Activated CD8-positive, alpha-beta T cell treated with anti-CD3 and anti-CD28 coated beads, Interleukin-2, amount 10 ng/mL, durations not matched to agents 7 days and 5 days (primary cell): ENCODE results near the gene SLPI. TPM values are rescaled to one million over a fixed set of nuclear protein-coding genes. Genes with fewer than 3 reads are reported as not detected.

Experiments
- ATAC-seq: fragments of 150-1000 bp; cut with Tn5 transposase; one replicate; pipeline ENCODE4 v1.10.0; 2021; ENCODE audit warnings: moderate library complexity
- CTCF ChIA-PET: fragments of 350-600 bp; sonication (Branson Sonifier 250); formaldehyde crosslinking; loops from one replicate; lab custom pipeline; 2021; ENCODE audit warnings: antibody characterized with exemption; lab: Charles Lee
- POLR2A ChIA-PET: fragments of 350-600 bp; sonication (Branson Sonifier 250); formaldehyde crosslinking; loops from one replicate; lab custom pipeline; 2021; ENCODE audit warnings: antibody characterized with exemption; lab: Charles Lee
- DNase-seq: peaks from one replicate; pipeline ENCODE4 v3.0.0-alpha.2; 2020
- H3K27ac Mint-ChIP-seq: one replicate; pipeline ENCODE4 v1.8.0; 2021; ENCODE audit warnings: mild to moderate bottlenecking, mixed read lengths
- H3K27me3 Mint-ChIP-seq: one replicate; pipeline ENCODE4 v1.8.0; 2021; ENCODE audit warnings: low read depth, mixed read lengths
- H3K36me3 Mint-ChIP-seq: one replicate; pipeline ENCODE4 v1.8.0; 2021; ENCODE audit warnings: low read depth, mixed read lengths
- H3K4me1 Mint-ChIP-seq: one replicate; pipeline ENCODE4 v1.8.0; 2021; ENCODE audit warnings: low read depth, mixed read lengths
- H3K4me3 Mint-ChIP-seq: one replicate; pipeline ENCODE4 v1.8.0; 2021; ENCODE audit warnings: mild to moderate bottlenecking, mixed read lengths
- H3K9me3 Mint-ChIP-seq: one replicate; pipeline ENCODE4 v1.8.0; 2022; ENCODE audit warnings: mixed read lengths; ENCODE audit not compliant: insufficient read depth
- total RNA-seq, 2 experiments: library from RNA; stranded (reverse); gene quantifications; one replicate each; pipeline ENCODE4 v1.2.3, GENCODE V29; 2021

Gene SLPI
- total RNA-seq, 2 experiments from 2014 or later: not detected

DNA sequence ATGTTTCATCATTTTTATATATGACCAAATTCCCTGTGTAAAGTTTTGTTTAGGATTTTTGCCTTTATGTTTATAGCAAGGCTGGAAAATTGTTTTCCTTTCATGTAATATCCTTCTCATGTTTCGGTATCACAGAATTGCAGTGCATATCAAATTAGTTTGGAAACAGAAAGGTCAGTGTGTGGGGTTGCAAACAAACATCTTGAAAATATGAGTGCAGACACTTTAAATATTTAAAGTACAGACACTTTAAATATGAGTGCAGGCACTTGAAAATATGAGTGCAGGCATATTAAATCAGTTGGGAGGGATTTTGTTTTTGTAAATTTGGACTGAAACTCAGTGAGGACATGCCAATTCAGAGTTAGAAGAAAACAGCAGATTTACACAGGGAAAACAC lies 6.5 kb downstream of the SLPI start:
- Mint-ChIP-seq H3K9me3 (no peaks in the 10 kb centered on the region), H3K4me3 (no peak overlapping the region), H3K27me3 (peaks cover 60% of the 10 kb centered on the region), H3K36me3 (no peaks in the 10 kb centered on the region), H3K4me1 (no peaks in the 10 kb centered on the region), H3K27ac (no peak overlapping the region)
- DNase-seq (no peak), ATAC-seq (no peak)
- CTCF ChIA-PET: no interaction called here
- POLR2A ChIA-PET: no interaction called here

DNA sequence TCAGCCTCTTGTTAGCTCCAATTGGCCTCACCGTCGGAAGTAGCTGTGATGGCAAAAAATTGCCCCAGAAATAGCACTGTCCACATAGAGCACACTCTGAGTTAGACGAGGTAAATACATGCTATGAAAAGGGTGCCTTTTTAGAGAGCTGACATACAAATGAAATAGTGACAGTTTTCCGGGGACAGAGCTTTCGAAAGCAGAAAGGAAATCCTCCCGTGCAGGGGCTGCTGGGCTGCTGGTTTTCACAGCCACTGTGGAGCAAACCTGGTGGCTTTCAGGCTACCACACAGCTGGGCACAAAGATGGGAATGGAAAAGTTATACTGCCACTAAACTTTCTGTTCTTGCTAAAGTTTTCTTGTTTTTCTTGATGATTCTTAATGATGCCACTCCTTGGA lies 8.3 kb downstream of the SLPI start:
- ChIA-PET POLR2A (no interaction called here), CTCF (interaction anchor here (1.0 to 2.2 kb wide), 3 partner anchors 9 to 59 kb away, joined by 3 to 6 read pairs (median 6); partner anchors contain the start of gene SLPI)
- ATAC-seq (no peak), DNase-seq (no peak)
- H3K27me3 Mint-ChIP-seq: peaks cover 57% of the 10 kb centered on the region
- H3K4me3 Mint-ChIP-seq: no peak overlapping the region
- H3K27ac Mint-ChIP-seq: no peak overlapping the region
- no peaks in the 10 kb centered on the region for H3K4me1 Mint-ChIP-seq
- H3K36me3 Mint-ChIP-seq: no peaks in the 10 kb centered on the region
- no peaks in the 10 kb centered on the region for H3K9me3 Mint-ChIP-seq

- no peak for ATAC-seq
- Mint-ChIP-seq H3K9me3 (no peaks in the 10 kb centered on the region), H3K4me1 (no peaks in the 10 kb centered on the region), H3K4me3 (no peak overlapping the region), H3K27ac (no peak overlapping the region), H3K27me3 (peaks cover 25% of the 10 kb centered on the region), H3K36me3 (no peaks in the 10 kb centered on the region)
- DNase-seq: no peak
- ChIA-PET POLR2A (no interaction called here), CTCF (no interaction called here)
These were observed 16.2 kb downstream of the SLPI start for GRCh38 chr20:45238139-45238538.

DNA sequence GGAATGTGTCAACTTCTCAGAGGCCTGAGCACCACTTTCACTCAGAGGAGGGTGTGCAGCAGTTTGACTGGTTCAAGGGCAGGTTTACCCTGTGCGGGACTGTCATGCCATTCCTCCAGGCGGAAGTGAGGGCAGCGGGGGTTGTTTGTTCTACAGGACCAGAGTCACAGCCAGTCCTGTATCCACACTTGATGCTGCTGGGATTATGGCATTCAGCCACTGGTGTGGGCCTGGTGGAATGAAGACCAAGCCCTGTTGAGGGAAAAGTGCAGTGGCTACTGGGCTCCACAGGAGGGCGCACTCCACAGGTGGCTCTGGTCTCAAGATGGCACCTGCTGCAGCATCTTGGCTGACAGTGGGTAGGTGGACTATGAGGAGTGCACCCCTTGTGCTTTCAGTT lies 18.4 kb downstream of the SLPI start:
- no peak overlapping the region for H3K4me3 Mint-ChIP-seq
- H3K4me1 Mint-ChIP-seq: no peaks in the 10 kb centered on the region
- no peaks in the 10 kb centered on the region for H3K36me3 Mint-ChIP-seq
- ATAC-seq: no peak
- DNase-seq: no peak
- ChIA-PET CTCF (no interaction called here), POLR2A (no interaction called here)
- H3K9me3 Mint-ChIP-seq: no peaks in the 10 kb centered on the region
- H3K27me3 Mint-ChIP-seq: peaks cover 12% of the 10 kb centered on the region
- H3K27ac Mint-ChIP-seq: no peak overlapping the region

GRCh38 chr20:45230631-45231030 lies 23.7 kb downstream of the SLPI start:
- no peaks in the 10 kb centered on the region for H3K4me1 Mint-ChIP-seq
- H3K27ac Mint-ChIP-seq: no peak overlapping the region
- H3K27me3 Mint-ChIP-seq: peaks cover 17% of the 10 kb centered on the region
- no peak for ATAC-seq
- no peaks in the 10 kb centered on the region for H3K36me3 Mint-ChIP-seq
- H3K4me3 Mint-ChIP-seq: no peak overlapping the region
- CTCF ChIA-PET: interaction anchor here (0.6 to 1.0 kb wide), 2 partner anchors 63 to 92 kb away, joined by 3 read pairs; no protein-coding TSS in a partner anchor
- H3K9me3 Mint-ChIP-seq: no peaks in the 10 kb centered on the region
- POLR2A ChIA-PET: no interaction called here
- DNase-seq: no peak

GRCh38 chr20:45229264-45230056 lies 24.9 kb downstream of the SLPI start:
- no peak overlapping the region for H3K4me3 Mint-ChIP-seq
- H3K4me1 Mint-ChIP-seq: no peaks in the 10 kb centered on the region
- H3K9me3 Mint-ChIP-seq: no peaks in the 10 kb centered on the region
- CTCF ChIA-PET: interaction anchor here (0.6 to 1.4 kb wide), 9 partner anchors 9 to 185 kb away, joined by 3 to 7 read pairs (median 4); partner anchors contain the start of genes SEMG2 and SLPI
- DNase-seq (peak; percentile 60), ATAC-seq (peak; percentile 49)
- H3K27ac Mint-ChIP-seq: no peak overlapping the region
- POLR2A ChIA-PET: no interaction called here
- no peaks in the 10 kb centered on the region for H3K36me3 Mint-ChIP-seq
- peaks cover 20% of the 10 kb centered on the region for H3K27me3 Mint-ChIP-seq

DNA sequence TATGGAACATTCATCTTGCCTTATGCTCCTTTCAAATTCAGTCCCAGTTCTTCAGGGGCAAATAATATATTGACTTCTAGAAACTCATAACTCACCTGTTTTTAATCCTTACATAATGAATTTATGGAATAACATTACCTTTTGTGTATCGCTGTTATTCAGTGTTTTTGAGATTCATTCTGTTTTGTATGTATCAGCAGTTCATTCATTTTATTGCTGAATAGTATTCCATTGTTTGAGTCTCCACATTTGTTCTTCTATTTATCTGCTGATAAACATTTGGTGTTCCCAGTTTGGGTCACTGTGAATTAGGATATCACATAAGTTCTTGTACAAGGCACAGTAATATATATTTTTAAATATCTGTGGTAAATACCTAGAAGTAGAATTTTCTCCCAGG lies 28.1 kb downstream of the SLPI start:
- POLR2A ChIA-PET: no interaction called here
- Mint-ChIP-seq H3K9me3 (no peaks in the 10 kb centered on the region), H3K27ac (no peak overlapping the region), H3K36me3 (no peaks in the 10 kb centered on the region), H3K4me1 (no peaks in the 10 kb centered on the region), H3K27me3 (peaks cover 39% of the 10 kb centered on the region), H3K4me3 (no peak overlapping the region)
- ATAC-seq (no peak), DNase-seq (no peak)
- CTCF ChIA-PET: interaction anchor here (1.1 kb wide), 1 partner anchor 65 kb away, joined by 3 read pairs; no protein-coding TSS in a partner anchor

DNA sequence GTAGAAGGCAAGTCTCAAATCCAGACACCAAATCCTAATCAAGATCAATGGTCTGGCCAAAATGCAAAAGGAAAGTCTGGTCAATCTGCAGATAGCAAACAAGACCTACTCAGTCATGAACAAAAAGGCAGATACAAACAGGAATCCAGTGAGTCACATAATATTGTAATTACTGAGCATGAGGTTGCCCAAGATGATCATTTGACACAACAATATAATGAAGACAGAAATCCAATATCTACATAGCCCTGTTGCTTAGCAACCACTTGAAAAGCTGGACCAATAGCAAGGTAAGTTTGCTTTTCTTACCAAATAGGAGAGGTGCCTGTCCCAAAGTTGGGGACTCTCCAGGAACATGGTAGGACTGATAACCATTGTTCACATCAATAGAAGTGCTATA lies 31.2 kb downstream of the SLPI start:
- Mint-ChIP-seq H3K27me3 (peaks cover 41% of the 10 kb centered on the region), H3K27ac (no peak overlapping the region)
- CTCF ChIA-PET: no interaction called here

GRCh38 chr20:45221076-45221475 lies 33.3 kb downstream of the SLPI start, which contains the start of gene SEMG2:
SEMG2 (plus strand) TSS chr20:45221373; CDS start chr20:45221390, 17 bp downstream.
- H3K9me3 Mint-ChIP-seq: no peaks in the 10 kb centered on the region
- H3K27me3 Mint-ChIP-seq: peaks cover 34% of the 10 kb centered on the region
- CTCF ChIA-PET: interaction anchor here (1.6 kb wide), 1 partner anchor 8 kb away, joined by 7 read pairs; no protein-coding TSS in a partner anchor
- H3K27ac Mint-ChIP-seq: no peak within 1 kb of the TSS
- POLR2A ChIA-PET: no interaction called here
- no peak for ATAC-seq
- no peak within 1 kb of the TSS for H3K4me3 Mint-ChIP-seq
- DNase-seq: no peak
- H3K4me1 Mint-ChIP-seq: no peaks in the 10 kb centered on the region
- H3K36me3 Mint-ChIP-seq: no peaks in the 10 kb centered on the region

More for the DNA sequence above, 31.2 kb downstream of the SLPI start:
- POLR2A ChIA-PET: no interaction called here
- no peak for ATAC-seq
- Mint-ChIP-seq H3K4me1 (no peaks in the 10 kb centered on the region), H3K36me3 (no peaks in the 10 kb centered on the region), H3K4me3 (no peak overlapping the region), H3K9me3 (no peaks in the 10 kb centered on the region)
- DNase-seq: no peak

- ATAC-seq (no peak), DNase-seq (no peak)
- H3K27ac Mint-ChIP-seq: no peak overlapping the region
- H3K4me3 Mint-ChIP-seq: no peak overlapping the region
- ChIA-PET POLR2A (no interaction called here), CTCF (no interaction called here)
- H3K36me3 Mint-ChIP-seq: no peaks in the 10 kb centered on the region
- H3K9me3 Mint-ChIP-seq: no peaks in the 10 kb centered on the region
- no peaks in the 10 kb centered on the region for H3K4me1 Mint-ChIP-seq
- peaks cover 28% of the 10 kb centered on the region for H3K27me3 Mint-ChIP-seq
These were observed 35.7 kb downstream of the SLPI start for GRCh38 chr20:45218636-45219035.

DNA sequence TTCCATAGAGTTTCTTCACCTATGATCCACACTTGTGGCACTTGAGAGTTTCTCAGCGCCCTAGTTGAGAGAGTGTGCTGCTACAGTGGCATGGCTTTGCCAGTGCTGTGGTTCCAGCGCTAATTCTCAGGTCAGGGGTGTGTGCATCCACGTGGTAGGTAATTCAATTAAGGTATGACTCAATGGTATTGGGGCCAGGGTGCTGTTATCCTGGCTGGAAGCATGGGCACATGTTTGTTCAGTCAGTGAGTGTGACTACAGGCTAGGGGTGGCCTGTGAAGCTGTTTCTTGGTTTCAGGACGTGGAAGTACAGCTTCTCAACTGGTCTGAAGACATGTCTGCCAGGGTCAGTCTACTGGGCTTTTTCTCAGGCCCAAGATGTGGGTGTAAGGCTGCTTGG lies 36.2 kb downstream of the SLPI start:
- H3K9me3 Mint-ChIP-seq: no peaks in the 10 kb centered on the region
- H3K4me1 Mint-ChIP-seq: no peaks in the 10 kb centered on the region
- no peak overlapping the region for H3K4me3 Mint-ChIP-seq
- no peak overlapping the region for H3K27ac Mint-ChIP-seq
- no peaks in the 10 kb centered on the region for H3K36me3 Mint-ChIP-seq
- CTCF ChIA-PET: no interaction called here
- POLR2A ChIA-PET: no interaction called here
- ATAC-seq (no peak), DNase-seq (no peak)
- peaks cover 26% of the 10 kb centered on the region for H3K27me3 Mint-ChIP-seq

- CTCF ChIA-PET: no interaction called here
- no peak for ATAC-seq
- DNase-seq: no peak
- Mint-ChIP-seq H3K36me3 (no peaks in the 10 kb centered on the region), H3K27ac (no peak overlapping the region), H3K4me3 (no peak overlapping the region), H3K9me3 (no peaks in the 10 kb centered on the region), H3K27me3 (peaks cover 13% of the 10 kb centered on the region), H3K4me1 (no peaks in the 10 kb centered on the region)
- POLR2A ChIA-PET: no interaction called here
These were observed 41.5 kb downstream of the SLPI start for GRCh38 chr20:45212836-45213235.
